Dedifferentiated amniotic fluid mesenchymal stem cell (primary cell): Measurements from ENCODE around the gene CCDC121.

ENCODE experiments used
- DNase-seq: peaks from one replicate; pipeline ENCODE4 v3.0.0-alpha.2; 2016; ENCODE audit errors: extremely low spot score

The CCDC121 gene

DNA sequence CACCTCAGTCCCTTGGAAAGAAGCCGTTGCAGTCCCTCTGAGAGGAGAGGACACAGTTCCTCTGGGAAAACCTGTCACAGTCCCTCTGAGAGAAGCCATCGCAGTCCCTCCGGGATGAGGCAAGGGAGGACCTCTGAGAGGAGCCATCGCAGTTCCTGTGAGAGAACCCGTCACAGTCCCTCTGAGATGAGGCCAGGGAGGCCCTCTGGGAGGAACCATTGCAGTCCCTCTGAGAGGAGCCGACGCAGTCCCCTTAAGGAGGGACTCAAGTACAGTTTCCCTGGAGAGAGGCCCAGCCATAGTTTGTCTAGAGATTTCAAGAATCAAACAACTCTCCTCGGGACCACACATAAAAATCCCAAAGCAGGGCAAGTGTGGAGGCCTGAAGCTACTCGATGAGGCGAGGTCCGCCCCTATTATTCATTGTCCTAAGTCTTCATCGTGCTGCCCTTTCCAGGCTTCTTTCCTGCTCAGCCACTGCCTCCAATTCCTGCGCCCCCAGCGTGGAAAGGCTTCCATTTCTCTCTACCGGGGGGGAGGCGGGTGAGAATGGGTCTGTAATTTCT is 46.6 kb downstream of the CCDC121 start:
- no peak for DNase-seq

- no peak for DNase-seq
Measured at GRCh38 chr2:27581417-27582128, 47.2 kb downstream of the CCDC121 start.
